ENCODE measurements around the gene ZMIZ1. TPM values are rescaled to one million over a fixed set of nuclear protein-coding genes. Genes with fewer than 3 reads are reported as not detected.

ZMIZ1 gene
- total and polyA plus RNA-seq, 4 donors: 3.9 to 19.1 (median 9.8) TPM

DNA sequence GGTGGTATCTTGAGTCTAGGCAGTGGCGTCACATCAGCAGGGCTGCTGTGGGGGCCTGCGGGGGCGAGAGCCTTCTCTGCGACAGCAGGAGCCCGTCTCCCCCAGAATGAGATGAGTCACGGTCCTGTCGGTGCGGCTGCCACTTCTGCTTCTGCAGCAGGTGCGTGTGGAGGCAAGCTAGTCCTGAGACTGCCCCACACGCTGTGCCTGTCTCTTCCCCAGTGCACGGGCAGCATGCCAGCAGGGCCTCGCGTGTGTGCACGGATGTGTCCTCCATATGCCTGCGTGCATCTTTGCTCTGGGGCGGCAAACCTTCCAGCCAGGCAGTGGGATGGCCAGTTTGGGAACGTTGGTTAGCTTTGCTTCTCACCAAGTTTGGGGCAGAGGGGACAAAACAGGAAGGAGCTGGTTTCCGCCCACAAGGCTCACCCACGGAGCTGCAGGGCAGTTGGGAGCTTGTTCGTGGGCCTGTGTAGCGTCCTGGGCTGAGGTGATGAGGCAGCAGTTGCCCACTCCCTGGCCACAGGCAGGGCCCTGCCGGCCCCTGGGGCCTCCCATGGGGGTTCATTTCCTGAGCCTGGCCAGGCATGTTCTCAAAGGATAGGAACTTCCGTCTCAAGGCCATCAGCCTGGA is 217.7 kb downstream of the ZMIZ1 start:
- Histone ChIP-seq H3K27me3 (ENCODE audit: control insufficient read depth in 4 of 4, insufficient read depth in 4 of 4, low read length in 3 of 4) (no peaks in the 10 kb centered on the region), H3K36me3 (ENCODE audit: control insufficient read depth in 4 of 4, insufficient read depth in 3 of 4, low read depth in 1 of 4, low read length in 3 of 4) (peaks cover 2 to 24% (median 9%) of the 10 kb centered on the region in 4 donors), H3K4me1 (ENCODE audit: control insufficient read depth in 4 of 4, insufficient read depth in 4 of 4, low read length in 3 of 4) (peaks cover 0 to 7% (median 1%) of the 10 kb centered on the region in 4 donors), H3K9me3 (ENCODE audit: control insufficient read depth in 4 of 4, low read length in 3 of 4) (no peaks in the 10 kb centered on the region), H3K9ac (ENCODE audit: low read depth in 1 of 2, low read length in 2 of 2) (no peak overlapping the region), H3K4me3 (ENCODE audit: low read depth in 1 of 3, low read length in 3 of 3) (no peak overlapping the region), H3K27ac (ENCODE audit: low read depth in 1 of 2, low read length in 2 of 2) (peak overlapping the region; percentile 52)
- DNase-seq (ENCODE audit: low spot score): no peak
- WGBS: 75% methylated on average over 23 of the region's 23 CpGs
- TF ChIP-seq, protein P1, sequence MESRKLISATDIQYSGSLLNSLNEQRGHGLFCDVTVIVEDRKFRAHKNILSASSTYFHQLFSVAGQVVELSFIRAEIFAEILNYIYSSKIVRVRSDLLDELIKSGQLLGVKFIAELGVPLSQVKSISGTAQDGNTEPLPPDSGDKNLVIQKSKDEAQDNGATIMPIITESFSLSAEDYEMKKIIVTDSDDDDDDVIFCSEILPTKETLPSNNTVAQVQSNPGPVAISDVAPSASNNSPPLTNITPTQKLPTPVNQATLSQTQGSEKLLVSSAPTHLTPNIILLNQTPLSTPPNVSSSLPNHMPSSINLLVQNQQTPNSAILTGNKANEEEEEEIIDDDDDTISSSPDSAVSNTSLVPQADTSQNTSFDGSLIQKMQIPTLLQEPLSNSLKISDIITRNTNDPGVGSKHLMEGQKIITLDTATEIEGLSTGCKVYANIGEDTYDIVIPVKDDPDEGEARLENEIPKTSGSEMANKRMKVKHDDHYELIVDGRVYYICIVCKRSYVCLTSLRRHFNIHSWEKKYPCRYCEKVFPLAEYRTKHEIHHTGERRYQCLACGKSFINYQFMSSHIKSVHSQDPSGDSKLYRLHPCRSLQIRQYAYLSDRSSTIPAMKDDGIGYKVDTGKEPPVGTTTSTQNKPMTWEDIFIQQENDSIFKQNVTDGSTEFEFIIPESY (IDR thresholded peaks at IDR 0.05): no peak
- TF ChIP-seq RAD21 (IDR thresholded peaks at IDR 0.05) (no peak), FOXA2 (IDR thresholded peaks at IDR 0.05) (no peak), GABPA (IDR thresholded peaks at IDR 0.05 in 1 of 2, conservative IDR thresholded peaks at IDR 0.05 in 1 of 2) (no peak), YY1 (IDR thresholded peaks at IDR 0.05) (no peak), EGR1 (IDR thresholded peaks at IDR 0.05; ENCODE audit: low read depth in 2 of 2) (no peak), HNF4A (conservative IDR thresholded peaks at IDR 0.05) (no peak), ATF3 (IDR thresholded peaks at IDR 0.05) (no peak), SP1 (IDR thresholded peaks at IDR 0.05) (no peak)
- TF ChIP-seq, protein P2, sequence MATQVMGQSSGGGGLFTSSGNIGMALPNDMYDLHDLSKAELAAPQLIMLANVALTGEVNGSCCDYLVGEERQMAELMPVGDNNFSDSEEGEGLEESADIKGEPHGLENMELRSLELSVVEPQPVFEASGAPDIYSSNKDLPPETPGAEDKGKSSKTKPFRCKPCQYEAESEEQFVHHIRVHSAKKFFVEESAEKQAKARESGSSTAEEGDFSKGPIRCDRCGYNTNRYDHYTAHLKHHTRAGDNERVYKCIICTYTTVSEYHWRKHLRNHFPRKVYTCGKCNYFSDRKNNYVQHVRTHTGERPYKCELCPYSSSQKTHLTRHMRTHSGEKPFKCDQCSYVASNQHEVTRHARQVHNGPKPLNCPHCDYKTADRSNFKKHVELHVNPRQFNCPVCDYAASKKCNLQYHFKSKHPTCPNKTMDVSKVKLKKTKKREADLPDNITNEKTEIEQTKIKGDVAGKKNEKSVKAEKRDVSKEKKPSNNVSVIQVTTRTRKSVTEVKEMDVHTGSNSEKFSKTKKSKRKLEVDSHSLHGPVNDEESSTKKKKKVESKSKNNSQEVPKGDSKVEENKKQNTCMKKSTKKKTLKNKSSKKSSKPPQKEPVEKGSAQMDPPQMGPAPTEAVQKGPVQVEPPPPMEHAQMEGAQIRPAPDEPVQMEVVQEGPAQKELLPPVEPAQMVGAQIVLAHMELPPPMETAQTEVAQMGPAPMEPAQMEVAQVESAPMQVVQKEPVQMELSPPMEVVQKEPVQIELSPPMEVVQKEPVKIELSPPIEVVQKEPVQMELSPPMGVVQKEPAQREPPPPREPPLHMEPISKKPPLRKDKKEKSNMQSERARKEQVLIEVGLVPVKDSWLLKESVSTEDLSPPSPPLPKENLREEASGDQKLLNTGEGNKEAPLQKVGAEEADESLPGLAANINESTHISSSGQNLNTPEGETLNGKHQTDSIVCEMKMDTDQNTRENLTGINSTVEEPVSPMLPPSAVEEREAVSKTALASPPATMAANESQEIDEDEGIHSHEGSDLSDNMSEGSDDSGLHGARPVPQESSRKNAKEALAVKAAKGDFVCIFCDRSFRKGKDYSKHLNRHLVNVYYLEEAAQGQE (IDR thresholded peaks at IDR 0.05): no peak

DNA sequence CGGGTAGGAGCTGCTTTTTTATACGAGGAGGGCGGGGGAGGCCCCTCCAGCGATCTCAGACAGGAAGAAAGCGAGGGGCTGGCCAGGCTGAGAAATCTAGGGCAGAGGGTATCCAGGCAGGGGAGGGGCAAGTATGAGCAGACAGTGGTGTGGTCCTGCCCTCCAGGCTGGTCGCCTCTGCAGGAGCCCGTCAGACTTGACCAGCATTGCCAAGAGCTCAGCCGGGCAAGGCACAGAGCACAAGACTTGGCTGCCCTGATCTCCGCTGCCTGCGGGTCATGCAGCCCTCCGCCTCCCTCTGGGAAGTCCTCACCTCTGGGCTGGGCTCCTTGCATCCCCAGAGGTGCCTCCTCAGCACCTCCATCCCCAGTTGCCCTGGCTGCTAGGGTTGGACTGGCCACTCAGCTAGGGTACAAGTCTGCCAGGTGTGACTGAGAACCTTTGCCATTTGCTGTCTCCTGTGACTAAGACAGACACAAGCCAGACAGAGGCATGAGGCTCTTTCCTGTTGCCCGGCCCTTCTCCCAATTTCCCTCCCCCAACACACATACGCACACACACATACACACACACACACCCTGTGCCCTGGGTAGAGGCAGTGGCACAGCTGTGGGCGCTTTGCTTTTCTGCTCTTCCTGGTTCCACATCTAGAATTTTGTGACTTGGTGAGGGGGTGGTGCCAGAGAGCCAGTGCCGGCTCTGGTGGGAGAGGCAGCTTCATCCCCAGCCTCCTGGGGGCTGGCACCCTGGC is 219.4 kb downstream of the ZMIZ1 start:
- Histone ChIP-seq H3K4me1 (ENCODE audit: control insufficient read depth in 4 of 4, insufficient read depth in 4 of 4, low read length in 3 of 4) (peaks cover 0 to 11% (median 1%) of the 10 kb centered on the region in 4 donors), H3K9ac (ENCODE audit: low read depth in 1 of 2, low read length in 2 of 2) (no peak overlapping the region), H3K36me3 (ENCODE audit: control insufficient read depth in 4 of 4, insufficient read depth in 3 of 4, low read depth in 1 of 4, low read length in 3 of 4) (peaks cover 3 to 26% (median 6%) of the 10 kb centered on the region in 4 donors), H3K4me3 (ENCODE audit: low read depth in 1 of 3, low read length in 3 of 3) (no peak overlapping the region), H3K9me3 (ENCODE audit: control insufficient read depth in 4 of 4, low read length in 3 of 4) (no peaks in the 10 kb centered on the region), H3K27me3 (ENCODE audit: control insufficient read depth in 4 of 4, insufficient read depth in 4 of 4, low read length in 3 of 4) (no peaks in the 10 kb centered on the region), H3K27ac (ENCODE audit: low read depth in 1 of 2, low read length in 2 of 2) (no peak overlapping the region)
- WGBS: 91% methylated on average over 15 of the region's 15 CpGs
- no peak for DNase-seq (ENCODE audit: low spot score)
- TF ChIP-seq EGR1 (IDR thresholded peaks at IDR 0.05; ENCODE audit: low read depth in 2 of 2) (no peak), HNF4A (conservative IDR thresholded peaks at IDR 0.05) (no peak), NR2F2 (IDR thresholded peaks at IDR 0.05) (no peak), JUND (IDR thresholded peaks at IDR 0.05) (no peak), RXRA (IDR thresholded peaks at IDR 0.05) (no peak), ATF3 (IDR thresholded peaks at IDR 0.05) (no peak), RAD21 (IDR thresholded peaks at IDR 0.05) (no peak), YY1 (IDR thresholded peaks at IDR 0.05) (no peak), GABPA (IDR thresholded peaks at IDR 0.05 in 1 of 2, conservative IDR thresholded peaks at IDR 0.05 in 1 of 2) (no peak)
- TF ChIP-seq, protein P1 (IDR thresholded peaks at IDR 0.05): no peak
- TF ChIP-seq, protein P3, sequence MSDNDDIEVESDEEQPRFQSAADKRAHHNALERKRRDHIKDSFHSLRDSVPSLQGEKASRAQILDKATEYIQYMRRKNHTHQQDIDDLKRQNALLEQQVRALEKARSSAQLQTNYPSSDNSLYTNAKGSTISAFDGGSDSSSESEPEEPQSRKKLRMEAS (IDR thresholded peaks at IDR 0.05): no peak
- TF ChIP-seq, protein P4, sequence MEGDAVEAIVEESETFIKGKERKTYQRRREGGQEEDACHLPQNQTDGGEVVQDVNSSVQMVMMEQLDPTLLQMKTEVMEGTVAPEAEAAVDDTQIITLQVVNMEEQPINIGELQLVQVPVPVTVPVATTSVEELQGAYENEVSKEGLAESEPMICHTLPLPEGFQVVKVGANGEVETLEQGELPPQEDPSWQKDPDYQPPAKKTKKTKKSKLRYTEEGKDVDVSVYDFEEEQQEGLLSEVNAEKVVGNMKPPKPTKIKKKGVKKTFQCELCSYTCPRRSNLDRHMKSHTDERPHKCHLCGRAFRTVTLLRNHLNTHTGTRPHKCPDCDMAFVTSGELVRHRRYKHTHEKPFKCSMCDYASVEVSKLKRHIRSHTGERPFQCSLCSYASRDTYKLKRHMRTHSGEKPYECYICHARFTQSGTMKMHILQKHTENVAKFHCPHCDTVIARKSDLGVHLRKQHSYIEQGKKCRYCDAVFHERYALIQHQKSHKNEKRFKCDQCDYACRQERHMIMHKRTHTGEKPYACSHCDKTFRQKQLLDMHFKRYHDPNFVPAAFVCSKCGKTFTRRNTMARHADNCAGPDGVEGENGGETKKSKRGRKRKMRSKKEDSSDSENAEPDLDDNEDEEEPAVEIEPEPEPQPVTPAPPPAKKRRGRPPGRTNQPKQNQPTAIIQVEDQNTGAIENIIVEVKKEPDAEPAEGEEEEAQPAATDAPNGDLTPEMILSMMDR (IDR thresholded peaks at IDR 0.05; ENCODE audit: low read depth, low read length, missing input control): no peak
